H1 (cell line): ENCODE results near the gene ZNF70. TPM values are rescaled to one million over a fixed set of nuclear protein-coding genes. Genes with fewer than 3 reads are reported as not detected.

Experiments
- CHD1 ChIP-seq: IDR thresholded peaks from 2 replicates; pipeline ENCODE4 v1.6.1; 2012; ENCODE audit warnings: low read depth, low read length, improper control_type of control experiment
- CHD2 ChIP-seq: IDR thresholded peaks from 2 replicates; pipeline ENCODE4 v1.6.1; 2012; ENCODE audit warnings: low read length, improper control_type of control experiment
- EP300 ChIP-seq, 2 experiments: IDR thresholded peaks; 1 replicate in 1 of 2; 2 replicates in 1 of 2; pipeline ENCODE4 v1.6.1; 2011 to 2012; ENCODE audit warnings: low read depth in 2 of 2, low read length in 2 of 2, mild to moderate bottlenecking in 2 of 2, borderline replicate concordance in 1 of 2, inconsistent platforms in 1 of 2, moderate library complexity in 1 of 2
- GTF2F1 ChIP-seq: IDR thresholded peaks from 2 replicates; pipeline ENCODE4 v1.6.1; 2012; ENCODE audit warnings: low read depth, low read length, improper control_type of control experiment, borderline replicate concordance
- KDM4A ChIP-seq: IDR thresholded peaks from one replicate; pipeline ENCODE4 v1.7.1; 2012; ENCODE audit warnings: low read depth, mild to moderate bottlenecking, moderate library complexity, low read length, inconsistent platforms; ENCODE audit not compliant: severe bottlenecking
- MAFK ChIP-seq: IDR thresholded peaks from 2 replicates; pipeline ENCODE4 v1.6.1; 2012; ENCODE audit warnings: low read depth, mild to moderate bottlenecking, improper control_type of control experiment, low read length
- PHF8 ChIP-seq: fragments of 200-600 bp; sonication (generic); conservative IDR thresholded peaks from 2 replicates; pipeline ENCODE4 v1.7.1; 2012; ENCODE audit warnings: low read depth, mild to moderate bottlenecking, inconsistent platforms, low read length, moderate library complexity
- RBBP5 ChIP-seq: IDR thresholded peaks from 2 replicates; pipeline ENCODE4 v1.7.1; 2012; ENCODE audit warnings: low read depth, mild to moderate bottlenecking, inconsistent platforms, low read length, moderate library complexity, borderline replicate concordance
- RXRA ChIP-seq: IDR thresholded peaks from 2 replicates; pipeline ENCODE4 v1.6.1; 2011; ENCODE audit warnings: low read depth, mild to moderate bottlenecking, low read length, moderate library complexity; ENCODE audit not compliant: insufficient read depth
- polyA plus RNA-seq, 7 experiments: library from polyadenylated mRNA; depleted of rRNA in 3 of 7; stranded (reverse) in 5 of 7; unstranded in 2 of 7; fragments of >200 nt in 5 of 7; fragments of 200-250 nt in 2 of 7; gene quantifications; 1 replicate in 5 of 7; 2 replicates in 1 of 7; 4 replicates in 1 of 7; pipeline versions ENCODE4 v1.2.1 to v1.2.3, GENCODE V29; 2011 to 2013; ENCODE audit warnings: missing spikeins in 2 of 7, mixed read lengths in 2 of 7
- total RNA-seq: library from RNA; stranded (reverse); fragmentation: NEBNext Ultra II Directional; extraction: Animal tissue kit (Norgen Biotek cat#: 25700); gene quantifications from 2 replicates; pipeline ENCODE4 v1.2.1, GENCODE V29; 2021
- TF ChIP-seq, protein P1 (sequence below): IDR thresholded peaks from 2 replicates; pipeline ENCODE4 v1.6.1; 2011; ENCODE audit warnings: low read depth, mild to moderate bottlenecking, low read length; ENCODE audit not compliant: insufficient read depth

ZNF70 gene
- total and polyA plus RNA-seq, 2 of the 8 experiments (the other 6 are each of a cell fraction or from before 2014, with no cell fraction given), result 1.1 to 2.6 TPM

DNA sequence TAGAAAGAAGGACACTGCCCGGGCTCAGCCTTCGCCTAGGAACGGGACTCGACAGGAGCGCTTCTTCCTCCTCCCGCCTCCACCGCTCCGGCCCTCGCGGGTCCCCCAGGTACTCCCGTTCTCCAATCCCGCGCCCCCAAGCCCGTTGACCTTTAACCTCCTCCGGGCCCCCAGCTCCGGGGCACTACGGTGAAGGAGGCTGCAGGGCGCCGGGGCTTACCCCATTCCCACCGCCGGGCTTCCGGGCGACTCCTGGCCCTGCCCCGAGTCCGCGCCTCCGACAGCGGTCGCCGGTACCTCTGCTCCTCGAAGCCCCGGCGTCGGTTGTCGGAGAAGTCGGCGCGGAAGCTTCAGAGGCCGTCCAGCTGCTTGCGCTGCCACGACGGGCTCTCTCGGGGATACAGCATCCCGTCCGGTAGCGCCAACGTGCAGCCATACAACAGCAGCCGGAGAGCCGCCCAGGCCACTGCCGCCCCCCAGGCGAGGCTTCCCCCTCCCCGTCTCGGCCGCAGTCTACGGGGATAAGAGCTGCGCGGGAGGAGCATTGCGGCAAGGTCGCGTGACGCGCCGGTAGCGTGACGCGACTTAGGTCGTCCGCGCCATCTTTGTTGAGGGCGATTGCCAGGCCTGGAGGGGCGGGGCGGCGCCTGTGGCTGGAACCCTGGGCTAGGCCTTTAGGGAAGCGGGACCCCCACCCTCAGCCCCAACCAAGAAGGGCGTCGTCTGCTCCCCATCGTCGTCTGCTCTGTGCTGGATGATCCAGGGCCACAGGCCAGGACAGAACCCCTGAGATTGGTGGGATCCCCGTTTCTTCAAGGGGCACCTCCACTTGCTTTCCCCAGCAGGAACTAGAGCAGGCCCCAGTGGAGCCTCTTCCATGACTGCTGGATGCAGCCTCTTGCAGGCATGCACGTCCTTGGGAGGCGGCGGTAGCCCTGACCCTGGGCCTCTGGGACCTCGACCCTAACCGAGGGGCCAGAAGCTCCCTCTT is 33.8 kb downstream of the ZNF70 start (continued):
- no peak for TF ChIP-seq GTF2F1
- TF ChIP-seq RBBP5, result no peak
- no peak for TF ChIP-seq MAFK
- 0 out of 2 replicates have a peak, but pooled peaks have one; percentile 25 for TF ChIP-seq CHD1
- peak; percentile 55; the same call in 1 of the 2 replicates for TF ChIP-seq CHD2
- TF ChIP-seq KDM4A, result peak; percentile 91
- TF ChIP-seq PHF8, result peak; percentile 89
- TF ChIP-seq, protein P1, sequence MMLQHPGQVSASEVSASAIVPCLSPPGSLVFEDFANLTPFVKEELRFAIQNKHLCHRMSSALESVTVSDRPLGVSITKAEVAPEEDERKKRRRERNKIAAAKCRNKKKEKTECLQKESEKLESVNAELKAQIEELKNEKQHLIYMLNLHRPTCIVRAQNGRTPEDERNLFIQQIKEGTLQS, result peak; percentile 54; the same call in 1 of the 2 replicates
- no peak for TF ChIP-seq EP300 (IDR thresholded peaks at IDR 0.05; ENCODE audit: borderline replicate concordance in 1 of 2, low read depth in 2 of 2, low read length in 2 of 2)
- no peak for TF ChIP-seq RXRA
